GM11168 (cell line): ENCODE measurements around the gene SGMS2.
"Not testable (repeated sequence)": the region's sequence is repeated elsewhere in the genome, so short reads cannot be mapped to it uniquely, and the experiment has no call there.

Source experiments
- in situ Hi-C: fragments of 300-500 bp; cut with MboI; formaldehyde crosslinking; loops from one replicate; pipeline ENCODE4 v1.12.0; 2022; ENCODE audit warnings: low sequenced_read_pairs; ENCODE audit not compliant: unreplicated experiment

The SGMS2 gene

GRCh38 chr4:107901213-107901934 is 76.6 kb downstream of the SGMS2 start:
- in situ Hi-C loops = no loop called here

- in situ Hi-C loops = no loop called here
Observed at GRCh38 chr4:107902715-107903114, 78.0 kb downstream of the SGMS2 start.

DNA sequence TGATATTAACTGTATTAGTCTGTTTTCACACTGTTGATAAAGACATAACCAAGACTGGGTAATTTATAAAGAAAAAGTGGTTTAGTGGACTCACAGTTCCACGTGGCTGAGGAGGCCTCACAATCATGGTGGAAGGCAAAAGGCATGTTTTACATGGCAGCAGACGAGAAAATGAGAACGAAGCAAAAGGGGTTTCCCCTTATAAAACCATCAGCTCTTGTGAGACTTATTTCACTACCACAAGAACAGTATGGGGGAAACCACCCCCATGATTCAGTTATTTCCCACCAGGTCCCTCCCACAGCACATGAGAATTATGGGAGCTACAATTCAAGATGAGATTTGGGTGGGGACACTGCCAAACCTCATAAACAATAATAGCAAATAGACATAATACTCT is 80.3 kb downstream of the SGMS2 start:
- in situ Hi-C loops = loop anchor here (5.0 kb wide), 1 partner anchor 153 kb away; no protein-coding TSS in a partner anchor

DNA sequence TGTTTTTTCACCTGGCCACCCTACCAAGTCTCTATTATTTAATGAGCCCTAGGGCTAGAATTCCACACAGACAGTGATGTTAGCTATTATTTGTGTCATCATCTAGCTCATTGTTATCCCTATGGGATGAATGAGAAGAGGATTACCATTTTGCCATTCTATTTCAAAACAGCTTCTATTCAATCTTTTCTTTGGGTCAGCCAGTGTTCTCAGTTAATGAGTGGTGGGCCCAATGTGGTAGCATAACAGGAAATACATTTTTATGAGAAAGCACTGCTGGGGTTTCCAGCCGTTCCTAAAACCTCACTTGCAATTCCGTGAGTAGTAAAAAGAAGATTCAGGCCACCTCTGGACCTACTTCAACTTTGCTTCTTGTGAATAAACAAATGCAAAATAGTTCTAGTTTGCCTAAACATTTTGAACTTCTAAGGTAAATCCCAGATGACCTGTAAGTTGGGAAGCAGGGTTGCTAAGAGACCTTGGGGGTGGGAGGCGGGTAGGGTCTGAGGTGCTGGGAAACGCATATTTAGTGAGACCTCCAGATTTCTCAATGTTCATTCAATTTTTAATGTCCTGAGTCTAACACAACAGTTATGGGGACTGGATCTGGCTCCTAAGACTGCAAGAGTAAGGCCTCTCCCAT is 81.8 kb downstream of the SGMS2 start:
- in situ Hi-C loops = loop anchor here (5.0 kb wide), 1 partner anchor 154 kb away; no protein-coding TSS in a partner anchor

DNA sequence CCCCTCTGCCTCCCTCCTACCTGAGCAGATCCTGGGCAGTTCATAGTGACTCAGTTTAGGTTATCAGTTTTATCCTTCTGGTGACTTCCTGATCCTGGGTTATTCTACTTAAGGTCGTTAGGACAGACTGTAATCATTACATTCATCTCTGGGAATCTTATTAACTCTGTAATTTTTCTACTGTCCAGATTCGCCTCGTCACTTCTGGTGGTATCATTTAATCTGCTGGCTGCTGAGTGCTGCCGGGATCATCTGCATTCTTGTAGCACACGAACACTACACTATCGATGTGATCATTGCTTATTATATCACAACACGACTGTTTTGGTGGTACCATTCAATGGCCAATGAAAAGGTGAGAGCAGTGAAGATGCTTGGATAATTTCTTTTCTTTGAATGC is 83.6 kb downstream of the SGMS2 start:
- in situ Hi-C loops = loop anchor here (5.0 kb wide), 1 partner anchor 156 kb away; no protein-coding TSS in a partner anchor

- in situ Hi-C loops = no loop called here
Observed at GRCh38 chr4:107913283-107913899, 88.7 kb downstream of the SGMS2 start.

- in situ Hi-C loops = no loop called here
Observed at GRCh38 chr4:107915220-107915619, 90.5 kb downstream of the SGMS2 start.

DNA sequence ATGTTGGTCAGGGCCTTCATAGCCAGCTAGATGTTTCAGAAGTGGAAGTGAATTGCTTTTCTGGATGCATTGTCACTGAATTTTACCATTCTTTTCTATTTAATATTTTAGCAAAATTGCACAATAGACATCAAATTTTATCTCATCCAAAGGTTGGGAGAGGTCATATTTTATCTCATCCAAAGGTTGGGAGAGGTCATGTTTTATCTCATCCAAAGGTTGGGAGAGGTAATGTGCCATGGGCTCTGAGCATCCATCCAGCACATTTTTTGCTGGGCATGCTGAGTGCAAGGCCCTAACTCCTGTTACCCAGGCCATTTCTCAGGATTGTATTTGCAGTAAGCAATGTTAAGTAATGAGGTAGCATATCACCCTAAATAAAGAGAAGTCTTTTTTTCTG is 91.9 kb downstream of the SGMS2 start:
- in situ Hi-C loops = no loop called here

- in situ Hi-C loops = no loop called here
Observed at GRCh38 chr4:107917500-107917899, 92.8 kb downstream of the SGMS2 start.

GRCh38 chr4:107922486-107923473 is 98.0 kb downstream of the SGMS2 start:
- in situ Hi-C loops = no loop called here

- in situ Hi-C loops = not testable (repeated sequence)
Observed at GRCh38 chr4:107925713-107926112, 101.0 kb downstream of the SGMS2 start.

- in situ Hi-C loops = not testable (repeated sequence)
Observed at GRCh38 chr4:107926875-107927274, 102.1 kb downstream of the SGMS2 start.

- in situ Hi-C loops = no loop called here
Observed at GRCh38 chr4:107930821-107931774, 106.4 kb downstream of the SGMS2 start, which contains the start of gene CYP2U1. Gene CYP2U1 (plus strand): TSS chr4:107931549. CDS start chr4:107931644, 95 bp downstream.

DNA sequence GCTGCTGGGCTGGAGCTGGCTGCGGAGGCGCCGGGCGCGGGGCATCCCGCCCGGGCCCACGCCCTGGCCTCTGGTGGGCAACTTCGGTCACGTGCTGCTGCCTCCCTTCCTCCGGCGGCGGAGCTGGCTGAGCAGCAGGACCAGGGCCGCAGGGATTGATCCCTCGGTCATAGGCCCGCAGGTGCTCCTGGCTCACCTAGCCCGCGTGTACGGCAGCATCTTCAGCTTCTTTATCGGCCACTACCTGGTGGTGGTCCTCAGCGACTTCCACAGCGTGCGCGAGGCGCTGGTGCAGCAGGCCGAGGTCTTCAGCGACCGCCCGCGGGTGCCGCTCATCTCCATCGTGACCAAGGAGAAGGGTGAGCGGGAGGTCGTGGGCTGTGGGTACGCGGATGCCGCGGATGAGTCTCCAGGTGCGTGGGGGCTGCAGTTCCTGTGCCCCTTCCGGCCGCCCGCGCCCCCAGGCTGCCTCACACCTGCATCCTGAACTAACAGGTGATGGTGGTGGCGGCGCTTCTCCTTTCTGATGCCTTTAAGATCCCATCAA is 107.1 kb downstream of the SGMS2 start:
- in situ Hi-C loops = no loop called here

GRCh38 chr4:107935246-107935645 is 110.5 kb downstream of the SGMS2 start:
- in situ Hi-C loops = no loop called here

DNA sequence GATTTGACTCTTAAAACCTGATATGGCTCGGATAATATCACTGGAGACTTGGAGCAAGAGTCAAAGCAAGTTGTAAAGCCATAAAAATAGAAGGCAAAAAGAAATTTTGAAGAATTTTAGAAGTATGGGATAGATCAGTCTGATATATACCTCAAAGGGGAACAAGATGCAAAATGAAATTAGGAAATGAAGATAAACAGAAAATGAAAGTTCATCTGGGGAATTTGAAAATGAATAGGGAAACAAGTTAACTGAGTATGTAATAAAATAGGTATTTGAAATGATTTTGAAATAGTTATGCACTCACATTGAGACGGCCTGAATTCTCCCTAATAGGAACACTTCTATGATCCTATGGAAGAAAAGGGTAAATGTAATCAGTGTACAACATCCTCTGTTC is 112.3 kb downstream of the SGMS2 start:
- in situ Hi-C loops = no loop called here

DNA sequence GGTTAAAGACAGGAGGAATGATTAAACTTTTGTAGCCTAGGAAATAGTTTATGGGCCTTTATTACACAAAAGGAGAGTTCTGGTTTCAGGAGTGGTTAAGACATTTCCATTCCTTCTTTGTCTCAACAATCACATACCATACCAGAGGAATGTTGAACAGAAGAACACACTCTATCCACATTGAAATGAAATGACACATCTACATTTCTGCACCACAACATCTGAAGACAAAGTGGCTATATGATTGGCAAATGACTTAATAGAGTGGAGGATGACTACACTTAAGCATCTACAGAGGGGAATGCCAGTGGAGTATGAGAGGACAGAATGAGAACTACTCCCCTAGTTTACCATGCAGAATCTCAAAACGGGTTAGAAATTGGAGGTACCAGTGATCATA is 114.6 kb downstream of the SGMS2 start:
- in situ Hi-C loops = no loop called here

DNA sequence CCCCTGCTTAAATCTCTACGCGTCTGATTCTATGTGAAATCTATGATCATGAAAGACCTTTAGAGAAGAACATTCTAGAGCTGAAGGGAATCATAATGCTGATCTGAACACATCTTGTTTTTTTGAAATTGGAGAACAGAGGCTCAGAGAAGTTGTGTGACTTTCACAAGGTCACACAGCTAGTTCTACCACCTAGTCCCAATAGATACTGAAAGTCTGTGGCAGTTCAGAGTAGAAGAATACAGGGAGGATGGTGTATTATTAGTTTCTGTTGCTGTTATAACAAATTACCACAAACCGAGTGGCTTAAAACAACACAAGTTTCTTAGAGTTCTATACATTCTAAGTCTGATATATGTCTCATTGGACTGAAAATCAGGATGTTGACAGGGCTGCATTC is 121.1 kb downstream of the SGMS2 start:
- in situ Hi-C loops = no loop called here
